Measurements from ENCODE around the gene SLC35E2B.

GRCh38 chr1:1620433-1621139 lies 72.0 kb downstream of the SLC35E2B start:
- TF ChIP-seq, protein P1, sequence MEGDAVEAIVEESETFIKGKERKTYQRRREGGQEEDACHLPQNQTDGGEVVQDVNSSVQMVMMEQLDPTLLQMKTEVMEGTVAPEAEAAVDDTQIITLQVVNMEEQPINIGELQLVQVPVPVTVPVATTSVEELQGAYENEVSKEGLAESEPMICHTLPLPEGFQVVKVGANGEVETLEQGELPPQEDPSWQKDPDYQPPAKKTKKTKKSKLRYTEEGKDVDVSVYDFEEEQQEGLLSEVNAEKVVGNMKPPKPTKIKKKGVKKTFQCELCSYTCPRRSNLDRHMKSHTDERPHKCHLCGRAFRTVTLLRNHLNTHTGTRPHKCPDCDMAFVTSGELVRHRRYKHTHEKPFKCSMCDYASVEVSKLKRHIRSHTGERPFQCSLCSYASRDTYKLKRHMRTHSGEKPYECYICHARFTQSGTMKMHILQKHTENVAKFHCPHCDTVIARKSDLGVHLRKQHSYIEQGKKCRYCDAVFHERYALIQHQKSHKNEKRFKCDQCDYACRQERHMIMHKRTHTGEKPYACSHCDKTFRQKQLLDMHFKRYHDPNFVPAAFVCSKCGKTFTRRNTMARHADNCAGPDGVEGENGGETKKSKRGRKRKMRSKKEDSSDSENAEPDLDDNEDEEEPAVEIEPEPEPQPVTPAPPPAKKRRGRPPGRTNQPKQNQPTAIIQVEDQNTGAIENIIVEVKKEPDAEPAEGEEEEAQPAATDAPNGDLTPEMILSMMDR (IDR thresholded peaks at IDR 0.05; ENCODE audit: low read length) = no peak
- TF ChIP-seq EZH2 (IDR thresholded peaks at IDR 0.05; ENCODE audit: borderline replicate concordance, low read length) = no peak
